Dermis microvascular lymphatic vessel endothelial cell (primary cell): ENCODE data around the gene DIRAS1. TPM values are rescaled to one million over a fixed set of nuclear protein-coding genes. Genes with fewer than 3 reads are reported as not detected.
"Not testable (repeated sequence)": the region's sequence is repeated elsewhere in the genome, so short reads cannot be mapped to it uniquely, and the experiment has no call there.

ENCODE experiments used
- DNase-seq, 2 donors: peaks; one replicate each; pipeline versions ENCODE4 v3.0.0 to v3.0.0-alpha.2; 2010; ENCODE audit warnings: low read depth in 2 of 2
- total RNA-seq: library from RNA; depleted of rRNA; stranded (reverse); fragments of >200 nt; gene quantifications from 2 replicates; pipeline ENCODE4 v1.2.1, GENCODE V29; 2014

Gene DIRAS1
- total RNA-seq, 1 donor from 2014 or later = 0.13 TPM

DNA sequence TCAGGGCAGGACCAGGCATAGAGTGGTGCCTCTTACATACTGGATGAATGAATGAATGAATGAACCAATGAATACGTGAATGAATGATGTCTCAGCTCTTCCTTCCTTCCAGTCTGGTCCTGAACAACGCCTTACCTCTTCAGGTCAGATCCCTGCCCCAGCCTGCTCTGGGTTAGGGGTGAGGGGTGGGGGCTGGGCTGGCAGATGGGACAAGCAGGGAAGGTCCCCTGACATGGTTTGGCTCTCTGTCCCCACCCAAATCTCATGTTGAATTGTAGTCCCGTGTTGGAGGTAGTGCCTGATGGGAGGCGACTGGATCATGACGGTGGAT, 9.3 kb downstream of the DIRAS1 start:
- DNase-seq = no peak

DNA sequence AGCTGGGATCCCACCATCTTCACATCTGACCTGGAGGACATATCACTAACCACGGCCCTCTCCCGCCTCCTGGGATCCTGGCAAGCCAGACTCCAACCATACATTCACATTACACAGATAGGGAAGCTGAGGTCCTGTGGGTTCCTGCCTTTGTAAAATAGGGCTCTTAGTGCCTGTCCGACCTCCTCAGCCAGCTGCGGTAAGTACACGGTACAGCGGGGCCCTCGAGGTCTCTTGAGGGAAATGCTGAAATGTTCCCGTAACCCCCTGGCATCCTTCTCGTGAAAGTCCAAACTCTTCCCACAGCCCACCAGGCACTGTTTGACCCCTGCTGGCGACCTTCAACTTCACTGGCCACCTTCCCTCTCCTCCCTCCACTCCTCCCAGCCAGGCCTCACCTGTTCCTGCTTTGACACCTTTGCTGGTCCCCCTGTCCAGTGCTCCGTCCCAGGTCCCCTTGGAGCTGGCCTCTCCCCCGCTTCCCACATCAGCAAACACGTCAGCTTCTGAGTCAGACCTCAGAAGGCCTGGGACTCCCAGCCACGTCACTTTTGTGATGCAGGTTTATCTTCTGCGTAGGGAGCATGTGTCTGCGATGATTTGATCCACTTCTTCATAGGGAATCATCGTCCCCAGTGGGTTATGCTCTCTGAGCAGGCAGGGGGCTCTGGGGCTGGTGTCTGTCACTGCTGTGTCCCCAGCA, 9.8 kb downstream of the DIRAS1 start:
- no peak for DNase-seq

DNA sequence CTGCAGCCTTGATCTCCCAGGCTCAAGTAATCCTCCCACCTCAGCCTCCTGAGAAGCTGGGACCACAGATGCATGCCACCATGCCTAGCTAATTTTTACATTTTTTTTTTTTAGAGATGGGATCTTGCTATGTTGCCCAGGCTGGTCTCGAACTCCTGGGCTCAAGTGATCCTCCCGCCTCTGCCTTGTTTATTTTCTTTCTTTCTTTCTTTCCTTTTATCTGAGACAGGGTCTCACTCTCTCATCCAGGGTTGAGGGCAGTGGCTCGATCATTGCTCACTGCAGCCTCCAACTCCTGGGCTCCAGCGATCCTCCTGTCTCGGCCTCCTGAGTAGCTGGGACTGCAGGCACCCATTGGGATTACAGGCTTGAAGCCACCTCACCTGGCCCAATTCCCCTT, 14.9 kb downstream of the DIRAS1 start:
- DNase-seq = no peak

DNA sequence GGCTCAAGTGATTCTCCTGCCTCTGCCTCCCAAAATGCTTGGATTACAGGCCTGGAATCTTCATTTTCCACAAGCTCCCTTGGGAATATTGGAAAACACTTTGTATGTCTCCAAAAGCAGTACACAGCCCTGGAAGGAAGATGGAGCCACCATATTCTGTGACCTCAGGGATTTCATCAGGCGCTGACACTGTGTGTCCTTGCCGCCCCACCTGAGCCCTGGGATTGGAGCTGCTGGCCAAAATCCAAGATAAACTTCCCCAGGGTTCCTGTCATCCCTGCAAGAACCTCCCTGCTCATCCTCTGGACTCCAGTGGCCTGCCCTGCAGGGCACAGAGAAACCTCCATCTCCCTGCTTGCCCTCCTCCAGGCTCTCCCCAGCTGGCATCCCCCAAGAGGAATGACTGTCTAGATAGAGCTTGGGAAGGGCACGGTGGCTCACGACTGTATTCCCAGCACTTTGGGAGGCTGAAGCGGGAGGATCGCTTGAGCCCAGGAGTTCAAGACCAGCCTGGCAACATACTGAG, 17.4 kb downstream of the DIRAS1 start:
- no peak for DNase-seq

DNA sequence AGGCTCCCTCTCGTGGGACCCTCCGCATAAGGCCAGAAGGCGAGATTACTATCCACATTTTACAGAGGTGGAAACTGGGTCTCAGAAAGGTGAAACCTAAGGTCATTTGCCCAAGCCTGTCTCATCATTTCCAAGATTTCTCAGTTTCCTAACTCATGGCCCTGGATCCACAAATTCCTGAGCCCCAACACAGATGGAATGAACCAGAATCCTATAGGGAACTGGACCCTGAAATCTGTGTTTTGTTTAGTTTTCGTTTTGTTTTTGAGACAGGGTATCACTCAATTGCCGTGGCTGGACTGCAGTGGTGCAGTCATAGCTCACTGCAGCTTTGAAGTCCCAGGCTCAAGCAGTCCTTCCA, 18.1 kb downstream of the DIRAS1 start:
- no peak for DNase-seq

DNA sequence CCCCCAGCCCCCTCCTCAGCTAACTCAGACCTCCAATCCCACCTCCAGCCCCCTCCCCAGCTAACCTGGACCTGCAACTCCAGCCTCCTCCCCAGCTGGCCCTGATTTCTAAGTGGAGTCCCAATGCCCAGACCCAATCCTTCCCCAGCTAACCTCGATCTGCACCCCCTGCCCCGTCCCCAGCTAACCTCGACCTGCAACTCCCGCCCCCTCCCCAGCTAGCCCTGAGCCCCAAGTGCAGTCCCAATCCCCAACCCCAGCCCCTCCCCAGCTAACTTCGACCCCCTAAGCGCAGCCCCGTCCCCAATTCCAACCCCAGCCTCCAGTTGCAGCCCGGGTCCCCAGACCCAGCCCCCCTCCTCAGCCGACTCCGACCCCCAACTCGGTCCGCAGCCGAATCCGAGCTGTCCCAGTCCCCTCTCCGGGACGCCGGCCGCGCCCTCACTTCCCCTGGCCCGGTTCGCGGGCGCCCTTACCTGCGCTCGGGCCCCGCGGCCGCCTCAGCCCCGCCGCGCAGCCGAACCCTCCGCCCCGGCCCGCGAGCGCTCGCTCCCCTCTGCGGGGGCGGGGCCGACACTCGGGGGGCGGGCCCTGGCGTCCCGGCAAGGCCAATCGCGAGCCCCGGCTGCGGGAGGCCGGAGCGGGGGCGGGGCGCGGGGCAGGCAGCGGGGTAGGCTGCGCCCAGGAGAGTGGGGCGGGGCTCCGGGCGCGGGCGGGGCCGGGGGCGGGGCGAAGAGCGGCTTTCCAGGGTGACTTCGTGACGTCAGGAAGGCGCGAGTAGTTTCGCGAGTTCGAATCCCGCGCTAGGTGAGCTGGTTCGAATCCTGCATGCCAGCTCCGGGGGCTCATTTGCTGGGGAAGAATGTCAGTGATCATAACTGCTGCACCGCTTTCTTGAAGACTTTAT, 18.7 kb downstream of the DIRAS1 start, which contains the start of gene GNG7:
TSS of gene GNG7 (minus strand) at position 525 of the 907 bp plus-strand sequence. CDS start 182,006 bp downstream, outside the sequence.
- DNase-seq = peak; percentile 45 to 86

DNA sequence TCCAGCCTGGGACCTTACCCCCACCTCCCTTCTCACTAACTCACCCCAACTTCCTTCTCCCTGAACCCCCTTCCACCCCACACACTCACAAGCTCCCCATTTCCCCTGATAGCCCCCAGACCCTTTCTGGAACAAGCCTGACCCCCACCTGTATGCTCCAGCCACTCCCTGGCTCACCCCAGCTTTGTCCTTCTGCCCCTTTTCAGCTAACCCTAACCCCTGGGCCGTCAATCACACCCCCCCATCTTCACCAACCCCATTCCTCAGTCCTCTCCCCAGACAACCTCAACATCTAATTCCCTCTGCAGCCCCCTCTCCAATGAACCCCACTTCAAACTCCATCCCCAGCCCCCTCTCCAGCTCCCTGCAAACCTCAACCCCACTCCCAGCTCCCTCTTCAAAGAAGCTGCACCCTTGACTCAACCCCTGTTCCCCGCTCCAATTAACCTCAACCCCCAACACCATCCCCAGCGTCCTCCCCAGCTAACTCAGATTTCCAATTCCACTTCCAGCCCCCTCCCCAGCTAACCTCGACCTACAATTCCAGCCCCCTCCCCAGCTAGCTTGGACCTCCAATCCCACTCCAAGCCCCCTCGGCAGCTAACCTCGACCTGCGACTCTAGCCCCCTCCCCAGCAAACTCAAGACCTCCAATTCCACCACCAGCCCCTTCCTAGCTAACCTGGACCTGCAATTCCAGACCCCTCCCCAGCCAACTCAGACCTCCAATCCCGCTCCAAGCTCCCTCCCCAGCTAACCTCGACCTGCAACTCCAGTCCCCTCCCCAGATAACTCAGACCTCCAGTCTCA, 19.6 kb downstream of the DIRAS1 start:
- DNase-seq = no peak

DNA sequence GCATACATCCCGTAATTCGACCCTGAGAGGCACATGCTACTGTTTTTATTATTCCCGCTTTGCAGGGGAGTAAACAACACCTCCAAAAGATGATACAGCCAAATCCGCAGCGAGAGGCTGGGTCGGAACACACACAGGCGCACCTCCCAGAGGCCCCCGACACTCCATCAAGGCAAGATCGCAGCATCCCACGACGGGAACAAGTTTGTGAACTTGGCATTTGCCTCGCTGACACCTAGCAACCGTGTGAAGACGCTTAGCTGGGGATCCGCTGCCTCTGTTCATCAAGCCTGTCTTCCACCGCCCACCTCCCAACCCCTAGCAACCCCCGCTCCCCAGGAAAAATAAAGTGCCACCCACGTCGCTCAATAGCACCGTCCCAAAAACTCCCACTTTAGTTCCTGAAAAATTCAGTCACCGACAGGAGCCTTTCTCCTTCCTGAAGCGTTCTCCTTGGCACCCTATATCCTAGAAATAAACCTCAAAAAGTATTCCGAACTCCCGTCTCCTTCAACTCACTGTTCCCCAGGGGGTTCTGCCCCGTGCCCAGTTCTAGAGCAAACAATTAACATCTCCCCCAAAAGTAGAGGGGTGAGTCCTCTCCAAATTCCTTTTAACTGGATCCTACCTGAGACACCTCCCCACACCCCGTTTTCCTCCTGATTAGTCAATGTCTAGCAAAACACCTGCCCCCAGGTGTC, 20.4 kb downstream of the DIRAS1 start:
- DNase-seq = no peak

DNA sequence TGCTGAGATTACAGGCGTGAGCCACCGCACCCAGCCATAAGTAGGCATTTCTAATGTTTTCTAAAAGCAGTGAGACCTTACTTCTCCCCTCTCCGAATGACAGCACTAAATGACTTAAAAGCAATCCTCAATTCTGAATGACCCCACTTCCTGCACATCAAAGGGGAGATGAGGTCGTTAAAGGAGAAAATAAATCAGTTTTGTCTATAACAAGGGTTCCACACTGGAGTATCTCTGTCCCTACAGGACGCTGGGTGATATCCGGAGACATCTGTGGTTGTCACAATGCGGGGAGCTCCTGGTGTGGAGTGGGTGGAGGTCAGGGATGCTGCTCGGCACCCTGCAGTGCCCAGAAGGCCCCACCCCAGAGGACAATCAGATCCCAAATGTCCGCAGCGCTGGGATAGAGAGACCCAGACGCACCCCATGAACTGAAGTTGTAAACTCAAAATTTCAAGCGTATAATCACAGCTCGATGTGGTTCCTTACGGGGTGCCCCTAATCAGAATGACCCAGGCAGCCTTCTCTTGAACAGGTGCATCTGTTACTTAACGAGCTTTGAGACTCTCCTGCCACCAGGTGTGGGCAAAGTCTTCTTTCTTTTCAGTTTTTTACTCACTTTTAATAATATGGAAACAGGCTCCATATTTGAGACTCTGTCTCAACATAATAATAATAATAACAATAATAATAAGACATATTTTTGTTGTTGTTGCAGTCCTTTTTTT, 21.6 kb downstream of the DIRAS1 start:
- DNase-seq = no peak

DNA sequence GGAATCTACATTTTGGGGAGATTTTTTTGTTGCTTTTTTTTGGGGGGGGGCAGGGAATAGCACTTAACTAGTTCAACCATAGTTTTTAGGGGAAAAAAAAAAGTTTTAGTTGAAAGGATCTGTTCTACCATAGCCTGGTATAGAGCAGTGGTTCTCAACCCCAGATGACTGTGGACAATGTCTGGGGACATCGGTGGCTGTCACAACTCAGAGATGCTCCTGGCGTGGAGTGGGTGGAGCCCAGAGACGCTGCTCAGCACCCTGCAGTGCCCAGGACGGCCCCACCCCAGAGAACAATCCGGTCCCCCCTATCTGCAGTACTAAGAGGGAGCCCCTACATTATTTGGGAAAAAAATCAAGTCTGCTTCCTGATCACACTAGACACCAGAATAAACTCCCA, 27.0 kb downstream of the DIRAS1 start:
- DNase-seq = no peak

DNA sequence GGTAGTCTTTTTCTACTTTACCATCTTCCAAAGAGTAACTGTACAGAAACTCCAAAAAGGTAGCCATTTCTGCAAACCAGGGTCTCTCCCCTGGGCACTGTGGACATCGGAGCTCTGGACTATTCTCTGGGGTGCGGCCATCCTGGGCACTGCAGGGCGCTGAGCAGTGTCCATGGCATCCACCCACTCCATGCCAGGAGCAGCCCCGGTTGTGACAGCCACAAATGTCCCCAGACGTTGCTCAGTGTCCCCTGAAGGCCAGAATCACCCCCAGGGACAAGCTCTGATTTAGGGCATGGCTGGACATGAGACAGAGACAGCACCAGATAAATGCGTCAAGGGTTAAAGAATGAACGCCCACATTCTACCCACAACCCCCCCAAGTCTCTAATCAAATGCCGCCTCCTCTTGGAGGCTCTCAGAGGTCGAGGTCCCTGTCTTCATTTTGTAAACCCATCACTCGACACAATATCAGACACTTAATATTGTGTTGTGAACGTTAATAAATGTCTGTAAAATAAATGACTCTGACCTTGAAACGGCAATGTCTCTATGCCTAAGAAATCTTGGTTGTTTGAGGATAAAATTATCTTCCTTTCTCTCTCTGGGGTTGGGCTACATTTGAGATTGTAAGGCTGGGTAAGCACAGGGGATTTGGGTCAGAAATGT, 27.5 kb downstream of the DIRAS1 start:
- DNase-seq = no peak

DNA sequence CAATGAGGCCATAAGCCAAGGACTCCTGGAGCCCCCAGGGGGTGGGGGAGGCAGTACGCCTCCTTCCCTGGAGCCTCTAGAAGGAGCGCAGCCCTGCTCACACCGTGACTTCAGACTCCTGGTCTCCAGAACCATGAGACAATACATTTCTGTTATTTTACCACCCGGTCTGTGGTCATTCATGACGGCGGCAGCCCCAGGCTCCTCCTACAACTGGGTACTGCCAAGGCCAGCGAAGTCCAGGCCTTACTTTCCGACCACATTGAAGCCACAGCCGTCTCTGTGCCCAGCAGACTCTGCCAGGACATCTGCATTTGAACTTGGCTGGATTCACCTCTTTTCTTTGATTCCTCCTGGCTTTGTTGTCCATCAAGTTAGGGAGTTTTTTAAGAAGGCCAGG, 29.2 kb downstream of the DIRAS1 start:
- DNase-seq = no peak

DNA sequence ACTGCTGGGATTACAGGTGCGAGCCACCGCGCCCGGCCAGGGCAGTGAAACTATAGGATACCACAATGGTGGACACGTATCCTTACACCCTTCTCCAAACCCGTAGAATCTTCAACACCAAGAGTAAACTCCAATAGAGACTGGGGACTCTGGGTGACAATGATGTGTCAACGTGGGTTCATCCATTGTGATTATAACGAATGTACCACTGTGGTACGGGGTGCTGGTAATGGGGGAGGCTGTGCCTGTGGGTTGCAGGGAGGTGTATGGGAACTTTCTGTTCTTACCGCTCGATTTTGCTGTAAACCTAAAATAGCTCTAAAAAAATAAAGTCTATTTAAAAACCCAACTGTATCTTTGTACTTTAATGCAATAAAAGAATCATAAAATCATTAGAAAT, 30.3 kb downstream of the DIRAS1 start:
- no peak for DNase-seq

DNA sequence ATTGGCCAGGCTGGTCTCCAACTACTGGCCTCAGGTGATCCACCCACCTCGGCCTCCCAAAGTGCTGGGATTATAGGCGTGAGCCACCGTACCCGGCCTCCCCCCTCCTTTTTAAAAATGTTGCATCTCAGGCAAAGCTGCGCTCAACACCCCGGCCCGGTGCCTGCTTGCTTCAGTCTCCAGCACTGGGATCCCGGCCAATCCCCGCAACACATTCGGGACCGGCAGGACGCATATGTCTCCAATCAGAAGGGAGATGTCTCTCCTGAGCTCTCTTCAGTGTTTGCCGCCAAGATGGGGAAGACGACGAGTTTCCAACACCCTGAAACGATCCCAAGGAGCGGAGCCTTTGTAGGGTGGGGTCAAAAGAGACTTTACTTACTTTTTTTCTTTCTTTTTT, 34.8 kb downstream of the DIRAS1 start:
- no peak for DNase-seq

DNA sequence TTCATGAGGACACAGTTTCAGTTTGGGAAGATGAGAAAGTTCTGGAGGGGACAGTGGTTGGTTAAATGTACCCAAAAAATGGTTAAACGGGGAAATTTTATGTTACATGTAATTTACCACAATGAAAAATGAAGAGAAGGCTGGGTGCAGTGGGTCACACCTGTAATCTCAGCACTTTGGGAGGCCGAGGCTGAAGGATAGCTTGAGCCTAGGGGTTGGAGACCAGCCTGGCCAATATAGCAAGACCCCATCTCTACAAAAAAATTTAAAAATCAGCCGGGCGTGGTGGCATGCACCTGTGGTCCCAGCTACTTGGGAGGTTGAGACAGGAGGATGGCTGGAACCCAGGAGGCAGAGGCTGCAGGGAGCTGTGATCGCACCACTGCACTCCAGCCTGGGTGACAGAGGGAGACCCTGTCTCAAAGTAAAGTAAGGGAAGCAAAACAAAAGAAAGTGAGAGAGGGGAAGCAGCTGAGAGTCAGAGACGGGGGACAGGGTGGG, 35.9 kb downstream of the DIRAS1 start:
- DNase-seq = no peak

DNA sequence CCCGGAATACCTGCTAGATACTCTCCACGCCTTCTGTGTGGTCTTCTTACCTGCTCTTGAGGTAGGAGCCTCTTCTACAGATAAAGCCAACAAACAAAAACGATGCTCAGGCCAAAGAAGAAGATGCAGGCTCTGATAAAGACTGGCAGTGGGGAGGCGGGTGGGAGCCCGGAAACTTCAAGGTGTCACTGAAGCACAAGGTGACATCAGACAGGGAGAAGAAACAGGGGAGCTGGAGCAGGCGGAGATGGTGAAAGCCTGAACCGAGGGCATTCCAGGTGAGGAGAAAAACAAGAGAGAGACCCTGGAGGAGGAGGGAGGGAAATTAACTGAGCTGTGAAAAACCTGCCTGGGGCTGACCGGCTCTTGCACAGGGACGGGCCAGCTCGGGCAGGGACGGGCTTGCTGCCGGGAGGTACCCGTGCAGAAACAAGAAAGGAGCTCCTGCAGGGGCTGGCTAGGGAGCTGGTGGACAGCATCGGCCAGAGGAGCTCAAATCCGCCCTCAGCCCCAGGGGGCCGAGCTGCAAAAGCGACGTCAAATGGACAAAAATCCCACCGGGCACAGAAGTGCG, 37.7 kb downstream of the DIRAS1 start:
- DNase-seq = no peak

DNA sequence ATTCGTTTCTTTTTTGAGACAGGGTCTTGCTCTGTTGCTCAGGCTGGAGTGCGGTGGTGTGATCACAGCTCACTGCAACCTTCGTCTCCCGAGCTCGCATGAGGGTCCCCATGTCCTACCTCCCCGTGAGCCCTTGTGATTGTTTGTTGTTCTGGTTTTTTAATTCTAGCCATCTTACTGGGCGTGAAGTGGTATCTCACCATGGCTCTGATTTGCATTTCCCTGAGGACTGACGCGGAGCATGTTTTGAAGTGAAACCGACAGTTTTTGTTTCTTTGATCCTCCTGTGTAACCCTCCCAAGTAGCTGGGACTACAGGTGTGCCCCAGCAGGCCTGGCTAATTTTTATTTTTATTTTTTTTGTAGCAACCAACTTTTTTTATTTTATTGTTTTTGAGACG, 40.4 kb downstream of the DIRAS1 start:
- DNase-seq = no peak

DNA sequence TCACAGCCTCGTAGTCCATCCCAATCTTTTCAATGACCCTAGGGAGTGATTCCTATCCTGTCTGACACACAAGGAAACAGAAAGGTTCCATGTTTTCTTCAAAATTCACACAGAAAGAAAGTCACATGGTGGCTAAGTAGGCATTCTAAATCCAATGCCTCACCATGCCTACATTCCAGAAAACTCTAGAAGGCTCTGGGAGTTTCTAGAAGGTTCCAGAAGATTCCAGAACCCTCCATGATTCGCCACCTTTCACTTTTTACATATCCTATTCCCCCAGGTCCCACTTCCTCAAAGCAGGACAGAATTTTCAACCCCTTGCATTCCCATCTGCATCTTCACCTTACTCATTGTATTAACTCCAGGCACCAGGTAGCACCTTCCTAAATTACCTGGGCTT, 41.7 kb downstream of the DIRAS1 start:
- no peak for DNase-seq

DNA sequence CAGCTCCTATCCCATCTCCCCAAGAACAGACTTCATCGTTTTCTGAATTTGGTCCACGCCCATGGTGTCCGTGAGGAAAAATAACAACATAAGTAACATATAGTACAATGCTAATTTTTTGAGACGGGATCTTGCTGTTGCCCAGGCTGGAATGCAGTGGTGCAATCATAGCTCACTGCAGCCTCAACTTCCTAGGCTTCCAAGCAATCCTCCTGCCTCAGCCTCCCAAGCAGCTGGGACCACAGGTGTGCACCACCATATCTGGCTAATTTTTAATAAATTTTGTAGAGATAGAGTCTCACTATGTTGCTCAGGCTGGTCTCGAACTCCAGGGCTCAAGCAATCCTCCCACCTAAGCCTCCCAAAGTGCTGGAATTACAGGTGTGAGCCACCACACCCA, 42.2 kb downstream of the DIRAS1 start:
- not testable (repeated sequence) for DNase-seq
